HG02840 (cell line): Measurements from ENCODE around the gene FZR1.

Source experiments
- ATAC-seq: cut with Tn5 transposase; IDR thresholded peaks from one replicate; pipeline ENCODE4 v1.9.1; 2021; ENCODE audit warnings: mild to moderate bottlenecking, moderate library complexity, moderate number of reproducible peaks; ENCODE audit not compliant: unreplicated experiment, low FRiP score

The FZR1 gene

GRCh38 chr19:3512562-3513228 is 6.6 kb downstream of the FZR1 start:
- no peak for ATAC-seq

DNA sequence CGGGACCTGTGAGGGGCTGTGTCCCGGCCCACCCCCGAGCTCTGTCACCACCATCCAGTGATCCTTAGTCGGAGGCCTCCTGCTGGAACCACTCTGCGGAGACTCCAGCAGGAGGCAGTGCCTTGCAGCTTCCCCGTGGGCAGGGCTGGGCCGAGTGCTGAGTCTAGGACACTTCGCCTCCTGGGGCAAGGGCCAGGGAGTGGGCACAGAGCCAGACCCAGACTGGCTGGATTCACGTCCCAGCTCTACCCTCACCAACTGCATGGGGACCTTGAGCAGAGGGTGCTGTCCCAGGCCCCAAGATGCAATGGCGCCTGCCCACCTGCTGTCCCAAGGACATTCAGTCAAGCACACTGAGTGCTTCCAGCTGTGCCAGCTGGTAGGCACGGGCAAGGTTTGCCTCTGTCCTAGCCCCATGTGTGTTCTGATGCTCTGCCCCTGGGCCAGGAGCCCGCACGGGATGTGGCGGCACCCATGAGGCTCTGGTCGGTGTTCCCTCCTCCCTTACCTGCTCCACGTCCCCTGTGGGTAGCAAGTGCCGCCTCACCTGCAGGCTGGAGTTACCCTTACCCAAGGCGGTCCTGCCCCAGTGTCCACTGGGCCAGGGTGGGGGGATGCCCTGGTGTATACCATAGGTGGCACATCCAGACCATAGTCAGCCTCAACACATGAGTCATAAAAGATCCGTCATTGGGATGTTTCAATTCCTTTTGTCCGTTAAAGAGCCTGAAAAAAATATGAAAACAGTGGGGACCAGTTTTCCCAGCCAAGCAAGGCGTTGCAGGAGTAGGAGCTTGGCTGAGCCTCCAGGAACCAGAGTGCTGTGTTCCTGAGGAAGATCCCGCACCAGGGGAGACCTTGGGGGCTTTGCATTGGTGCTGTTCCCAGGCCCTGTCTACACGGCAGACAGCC is 7.4 kb downstream of the FZR1 start:
- no peak for ATAC-seq

- ATAC-seq = no peak
Measured at GRCh38 chr19:3514930-3515329, 8.8 kb downstream of the FZR1 start.

- no peak for ATAC-seq
Measured at GRCh38 chr19:3515891-3516422, 9.8 kb downstream of the FZR1 start.

DNA sequence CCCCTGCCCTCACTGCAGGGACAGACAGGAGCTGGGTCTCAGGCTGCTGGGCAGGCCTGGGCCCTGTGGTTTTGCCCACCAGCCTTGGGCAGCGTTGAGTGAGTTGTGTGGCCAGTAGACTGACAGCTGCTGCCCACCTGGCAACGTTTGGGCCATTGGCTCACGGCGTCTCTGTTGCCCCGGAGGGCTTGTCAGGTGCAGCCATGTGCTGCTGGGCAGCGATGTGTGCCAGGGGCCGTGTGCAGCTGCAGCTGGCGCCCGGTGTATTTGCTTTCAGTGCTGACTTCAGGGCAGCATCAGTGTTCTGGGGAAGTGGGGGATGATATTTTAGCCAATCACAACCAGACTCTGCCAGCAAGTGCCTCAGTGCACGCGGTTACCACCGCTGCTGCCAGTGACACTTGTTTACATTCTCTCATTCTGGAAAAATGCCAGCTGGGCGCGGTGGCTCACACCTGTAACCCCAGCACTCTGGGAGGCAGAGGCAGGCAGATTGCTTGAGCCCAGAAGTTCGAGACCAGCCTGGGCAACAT is 10.6 kb downstream of the FZR1 start:
- no peak for ATAC-seq

- ATAC-seq = no peak
Measured at GRCh38 chr19:3517638-3518037, 11.5 kb downstream of the FZR1 start.

DNA sequence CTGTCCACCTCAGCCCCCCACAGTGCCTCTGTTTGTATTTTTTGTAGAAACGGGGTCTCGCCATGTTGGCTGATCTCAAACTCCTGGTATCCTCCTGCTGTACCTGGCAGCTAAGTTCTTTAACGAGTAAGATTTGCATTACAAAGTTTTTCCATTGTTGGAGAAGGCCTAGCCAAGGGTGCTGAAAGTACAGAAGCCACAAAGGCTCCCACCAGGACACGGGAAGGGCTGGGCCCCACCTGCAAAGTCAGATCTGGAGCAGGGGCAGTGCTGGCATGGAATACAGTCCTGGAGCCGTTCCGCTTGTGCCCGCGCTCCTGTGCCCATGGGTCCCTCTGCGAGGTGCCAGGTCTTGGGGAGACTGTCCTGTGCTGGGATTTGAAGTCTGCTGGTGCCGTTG is 12.1 kb downstream of the FZR1 start:
- no peak for ATAC-seq

DNA sequence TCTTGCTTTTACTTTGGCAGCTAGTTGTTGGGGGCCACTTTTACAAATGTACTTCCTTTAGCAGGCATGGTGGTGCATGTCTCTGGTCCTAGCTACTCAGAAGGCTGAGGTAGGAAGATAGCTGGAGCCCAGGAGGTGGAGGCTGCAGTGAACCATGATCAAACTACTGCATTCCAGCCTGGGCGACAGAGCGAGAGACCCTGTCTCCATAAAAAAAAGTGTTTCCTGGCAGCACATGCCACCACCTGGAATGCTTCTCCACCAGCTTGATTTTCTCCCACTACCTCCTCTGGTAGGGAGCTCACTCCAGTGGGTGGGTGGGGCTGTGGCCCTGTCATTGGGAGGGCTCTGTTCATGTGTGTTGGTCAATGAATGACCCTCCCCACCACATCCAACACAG is 12.5 kb downstream of the FZR1 start:
- no peak for ATAC-seq

- no peak for ATAC-seq
Measured at GRCh38 chr19:3519126-3519525, 13.0 kb downstream of the FZR1 start.

DNA sequence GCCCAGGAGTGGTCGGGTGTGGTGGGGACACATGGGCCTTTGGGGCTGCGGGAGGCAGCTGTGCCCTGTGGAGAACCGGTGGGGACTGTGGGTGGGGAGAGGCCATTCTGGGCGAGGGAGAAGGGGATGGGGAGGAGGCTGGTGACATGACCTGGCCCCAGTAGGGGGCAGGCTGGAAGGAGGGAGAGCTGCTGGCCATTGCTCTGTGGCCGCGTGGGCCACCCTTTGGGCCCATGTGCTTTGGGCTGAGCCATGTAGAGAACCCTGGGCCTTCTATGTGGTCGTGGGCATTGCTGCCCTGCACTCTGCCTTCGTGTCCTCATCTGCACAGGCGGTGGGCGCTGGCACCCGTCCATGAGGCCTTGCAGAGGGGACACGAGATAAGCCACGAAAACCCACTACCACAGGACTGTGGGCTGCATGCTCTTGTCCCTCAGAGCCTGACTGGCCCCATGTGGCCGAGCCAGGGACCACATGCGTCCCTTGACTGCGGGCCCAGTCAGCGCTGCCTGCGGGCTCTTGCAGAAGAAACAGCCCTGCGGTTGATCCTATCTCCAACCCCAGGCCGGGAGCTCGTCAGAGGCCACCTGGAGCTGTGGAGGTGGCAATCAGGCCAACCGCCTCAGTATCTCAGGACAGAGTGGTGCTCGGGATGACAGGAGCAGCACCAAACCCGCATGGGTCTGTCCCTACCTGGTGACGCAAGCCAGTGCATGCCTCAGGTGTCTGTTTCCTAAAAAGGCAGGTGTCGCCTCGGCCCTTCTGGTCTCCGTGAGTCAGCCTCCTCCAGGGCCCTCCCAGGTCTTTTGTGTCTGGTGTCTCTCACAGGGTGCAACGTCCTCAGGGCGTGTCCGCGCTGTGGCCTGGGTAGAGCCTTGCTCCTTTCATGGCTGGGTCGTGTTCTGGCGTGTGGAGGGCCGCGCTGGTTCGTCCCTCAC is 14.3 kb downstream of the FZR1 start:
- no peak for ATAC-seq

DNA sequence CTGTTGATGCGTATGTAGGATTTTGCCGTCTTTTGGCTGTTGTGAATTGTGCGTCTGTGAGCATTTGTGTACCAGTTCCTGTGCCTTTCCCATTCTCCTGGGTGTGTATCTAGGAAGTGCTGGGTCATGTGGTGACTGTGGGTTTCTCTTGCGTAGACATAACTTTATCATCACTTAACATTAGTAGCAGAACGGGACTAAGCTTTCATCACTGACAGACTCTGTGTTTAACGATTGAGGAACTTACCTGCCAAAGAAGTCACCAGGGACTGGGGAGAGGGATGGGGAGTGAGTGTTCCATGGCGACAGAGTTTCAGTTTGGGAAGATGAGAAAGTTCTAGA is 15.0 kb downstream of the FZR1 start:
- ATAC-seq = no peak

- ATAC-seq = no peak
Measured at GRCh38 chr19:3522421-3523360, 16.6 kb downstream of the FZR1 start.

GRCh38 chr19:3523361-3524077 is 17.4 kb downstream of the FZR1 start:
- ATAC-seq = no peak

DNA sequence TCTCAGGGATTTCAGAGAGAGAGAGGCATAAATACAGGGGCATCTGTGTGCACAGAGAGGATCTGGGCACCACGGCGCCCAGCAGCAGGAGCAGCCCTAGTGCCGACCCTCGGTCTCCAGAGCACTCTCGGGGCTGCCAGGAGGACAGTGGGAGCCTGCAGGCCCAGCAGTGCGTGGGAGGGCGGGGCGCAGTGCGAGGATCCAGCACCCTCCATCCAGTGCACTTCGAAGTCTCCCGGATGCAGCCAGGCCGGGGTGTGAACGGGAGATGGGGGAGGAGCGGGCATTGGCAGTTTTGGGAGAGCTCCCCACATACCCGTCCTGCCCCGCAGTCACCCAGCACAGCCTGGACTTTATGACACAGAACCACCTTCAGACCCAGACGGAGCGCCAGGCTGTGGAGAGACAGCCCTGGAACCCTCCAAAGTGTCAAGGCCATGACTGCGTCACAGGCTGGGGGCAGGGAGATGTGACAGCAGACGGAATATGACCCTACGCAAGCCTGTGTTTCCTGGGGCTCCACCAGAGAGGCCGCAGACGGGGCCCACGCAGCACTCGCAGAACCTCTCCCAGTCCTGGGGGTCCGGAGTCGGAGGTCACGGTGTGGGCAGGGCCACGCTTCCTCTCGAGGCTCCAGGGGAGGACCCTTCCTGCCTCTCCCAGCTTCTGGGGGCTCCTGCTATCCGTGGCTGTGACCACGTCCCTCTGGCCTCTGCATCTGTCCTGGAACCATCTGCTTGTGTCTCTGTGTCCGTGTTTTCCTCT is 18.1 kb downstream of the FZR1 start:
- no peak for ATAC-seq

- no peak for ATAC-seq
Measured at GRCh38 chr19:3524904-3525451, 18.9 kb downstream of the FZR1 start.

- ATAC-seq = no peak
Measured at GRCh38 chr19:3526507-3527237, 20.6 kb downstream of the FZR1 start.
